ENCODE results near the gene CNOT6L. TPM values are rescaled to one million over a fixed set of nuclear protein-coding genes. Genes with fewer than 3 reads are reported as not detected.

The CNOT6L gene
- total RNA-seq, 1 donor from 2014 or later = 49.4 TPM

DNA sequence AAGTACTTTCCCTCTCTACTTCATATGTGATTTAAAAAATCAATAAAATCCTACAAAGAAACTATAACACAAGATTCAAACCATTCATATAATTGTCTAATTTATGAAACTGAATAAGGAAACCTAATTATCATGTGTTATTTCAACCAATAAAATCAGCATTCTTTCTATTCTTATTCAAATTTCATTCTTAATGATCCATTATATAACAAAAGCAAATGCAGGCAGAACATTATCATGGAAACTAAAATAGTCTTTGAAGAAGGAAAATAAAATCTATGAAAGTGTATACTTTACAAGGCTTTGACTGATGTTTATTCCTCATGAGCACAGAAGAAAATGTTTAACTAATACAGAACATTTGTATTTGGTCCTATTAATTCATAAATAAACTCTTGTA, 47.6 kb downstream of the CNOT6L start:
- no peak overlapping the region for H3K4me3 Mint-ChIP-seq
- no peaks in the 10 kb centered on the region for H3K27me3 Mint-ChIP-seq (ENCODE audit: low read depth)
- DNase-seq (ENCODE audit: low spot score in 2 of 2, unreplicated experiment in 2 of 2) = no peak
- no peak overlapping the region for H3K27ac Mint-ChIP-seq
- TF ChIP-seq, protein P1, sequence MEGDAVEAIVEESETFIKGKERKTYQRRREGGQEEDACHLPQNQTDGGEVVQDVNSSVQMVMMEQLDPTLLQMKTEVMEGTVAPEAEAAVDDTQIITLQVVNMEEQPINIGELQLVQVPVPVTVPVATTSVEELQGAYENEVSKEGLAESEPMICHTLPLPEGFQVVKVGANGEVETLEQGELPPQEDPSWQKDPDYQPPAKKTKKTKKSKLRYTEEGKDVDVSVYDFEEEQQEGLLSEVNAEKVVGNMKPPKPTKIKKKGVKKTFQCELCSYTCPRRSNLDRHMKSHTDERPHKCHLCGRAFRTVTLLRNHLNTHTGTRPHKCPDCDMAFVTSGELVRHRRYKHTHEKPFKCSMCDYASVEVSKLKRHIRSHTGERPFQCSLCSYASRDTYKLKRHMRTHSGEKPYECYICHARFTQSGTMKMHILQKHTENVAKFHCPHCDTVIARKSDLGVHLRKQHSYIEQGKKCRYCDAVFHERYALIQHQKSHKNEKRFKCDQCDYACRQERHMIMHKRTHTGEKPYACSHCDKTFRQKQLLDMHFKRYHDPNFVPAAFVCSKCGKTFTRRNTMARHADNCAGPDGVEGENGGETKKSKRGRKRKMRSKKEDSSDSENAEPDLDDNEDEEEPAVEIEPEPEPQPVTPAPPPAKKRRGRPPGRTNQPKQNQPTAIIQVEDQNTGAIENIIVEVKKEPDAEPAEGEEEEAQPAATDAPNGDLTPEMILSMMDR (IDR thresholded peaks at IDR 0.05; ENCODE audit: unreplicated experiment) = no peak
- peaks cover 24% of the 10 kb centered on the region for H3K36me3 Mint-ChIP-seq
- peaks cover 6% of the 10 kb centered on the region for H3K4me1 Mint-ChIP-seq
- H3K9me3 Mint-ChIP-seq = peaks cover 6% of the 10 kb centered on the region

DNA sequence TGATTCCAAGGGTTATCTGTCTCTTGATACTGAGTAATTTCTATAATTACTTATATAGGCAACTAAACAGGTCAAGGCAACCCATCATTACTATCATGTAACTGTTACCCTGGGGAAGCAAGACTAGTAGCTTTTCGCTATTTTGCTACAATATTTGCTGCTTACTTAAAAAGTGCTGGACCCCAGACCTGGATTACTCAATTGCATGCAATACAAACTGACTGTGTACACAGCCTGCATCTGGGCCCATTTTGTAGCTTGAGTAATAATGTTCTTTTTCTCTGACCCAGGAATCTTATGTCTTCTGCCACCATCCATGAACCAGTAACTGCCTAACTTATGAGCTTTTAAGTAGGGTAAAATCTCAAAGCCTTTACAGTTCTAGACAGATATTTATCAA, 53.4 kb downstream of the CNOT6L start:
- TF ChIP-seq, protein P1 (IDR thresholded peaks at IDR 0.05; ENCODE audit: unreplicated experiment) = no peak

DNA sequence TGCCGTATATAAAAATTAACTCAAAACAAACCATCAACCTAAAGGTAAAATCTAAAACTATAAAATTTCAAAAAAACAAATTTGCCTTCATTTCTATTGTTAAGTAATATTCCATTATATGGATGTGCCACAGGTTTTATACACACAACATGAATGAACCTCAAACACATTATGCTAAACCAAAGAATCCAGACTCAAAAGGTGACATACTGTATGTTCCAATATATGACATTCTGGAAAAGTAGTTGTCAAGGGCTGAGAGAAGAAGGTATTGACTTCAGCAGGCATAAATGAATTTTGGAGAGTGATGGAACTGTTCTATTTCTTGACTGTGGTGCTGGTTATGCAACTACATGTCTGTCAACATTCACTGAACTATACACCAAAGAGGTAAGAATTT, 56.6 kb downstream of the CNOT6L start:
- H3K27me3 Mint-ChIP-seq (ENCODE audit: low read depth) = no peaks in the 10 kb centered on the region
- no peak overlapping the region for H3K4me3 Mint-ChIP-seq
- no peak for DNase-seq (ENCODE audit: low spot score in 2 of 2, unreplicated experiment in 2 of 2)
- no peaks in the 10 kb centered on the region for H3K4me1 Mint-ChIP-seq
- H3K36me3 Mint-ChIP-seq = peaks cover 68% of the 10 kb centered on the region
- TF ChIP-seq, protein P1 (IDR thresholded peaks at IDR 0.05; ENCODE audit: unreplicated experiment) = no peak
- no peak overlapping the region for H3K27ac Mint-ChIP-seq
- peaks cover 52% of the 10 kb centered on the region for H3K9me3 Mint-ChIP-seq

More for the DNA sequence above, 53.4 kb downstream of the CNOT6L start:
- peaks cover 55% of the 10 kb centered on the region for H3K36me3 Mint-ChIP-seq
- no peaks in the 10 kb centered on the region for H3K4me1 Mint-ChIP-seq
- H3K9me3 Mint-ChIP-seq = peaks cover 38% of the 10 kb centered on the region
- no peaks in the 10 kb centered on the region for H3K27me3 Mint-ChIP-seq (ENCODE audit: low read depth)
- no peak for DNase-seq (ENCODE audit: low spot score in 2 of 2, unreplicated experiment in 2 of 2)
- no peak overlapping the region for H3K27ac Mint-ChIP-seq
- H3K4me3 Mint-ChIP-seq = no peak overlapping the region

DNA sequence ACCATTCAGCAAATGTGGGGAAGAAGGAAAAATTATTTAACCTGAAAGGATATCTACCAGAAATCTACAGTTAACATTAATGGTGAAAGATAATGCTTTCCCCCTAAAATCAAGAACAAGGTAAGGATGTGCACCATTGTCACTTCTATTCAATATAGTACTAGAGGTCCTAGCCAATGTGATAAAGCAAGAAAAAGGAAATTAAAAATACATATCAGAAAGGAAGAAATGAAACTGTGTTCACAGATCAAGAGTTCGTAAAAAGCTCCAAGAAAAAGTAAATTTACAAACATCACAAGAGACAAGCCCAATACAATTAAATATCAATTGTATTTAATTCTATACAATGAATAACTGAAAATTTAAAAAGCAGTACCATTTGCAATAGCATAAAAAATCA, 57.6 kb downstream of the CNOT6L start:
- H3K27me3 Mint-ChIP-seq (ENCODE audit: low read depth) = no peaks in the 10 kb centered on the region
- H3K4me3 Mint-ChIP-seq = no peak overlapping the region
- peaks cover 65% of the 10 kb centered on the region for H3K36me3 Mint-ChIP-seq
- no peaks in the 10 kb centered on the region for H3K4me1 Mint-ChIP-seq
- TF ChIP-seq, protein P1 (IDR thresholded peaks at IDR 0.05; ENCODE audit: unreplicated experiment) = no peak
- H3K9me3 Mint-ChIP-seq = peaks cover 52% of the 10 kb centered on the region
- H3K27ac Mint-ChIP-seq = no peak overlapping the region
- no peak for DNase-seq (ENCODE audit: low spot score in 2 of 2, unreplicated experiment in 2 of 2)

DNA sequence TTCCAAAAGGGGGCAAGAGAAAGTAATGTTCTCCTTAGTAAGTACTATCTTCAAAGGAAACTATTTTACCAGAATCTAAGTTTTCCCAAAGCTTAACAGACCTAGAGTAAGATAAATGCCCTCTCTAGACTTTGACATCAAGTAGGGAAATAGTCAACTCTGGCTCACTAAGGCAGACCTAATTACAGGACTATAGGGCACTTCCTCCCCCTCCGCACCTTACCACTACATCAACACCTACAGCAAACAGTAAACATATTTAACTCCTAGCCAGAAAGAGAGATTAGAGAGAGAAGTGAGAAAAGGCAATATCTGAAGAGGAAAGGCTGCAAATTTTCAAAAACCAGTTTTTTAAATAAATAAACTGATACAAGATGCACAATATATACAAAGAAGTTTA, 60.4 kb downstream of the CNOT6L start:
- Mint-ChIP-seq H3K27me3 (ENCODE audit: low read depth) (no peaks in the 10 kb centered on the region), H3K4me1 (no peaks in the 10 kb centered on the region), H3K27ac (no peak overlapping the region), H3K4me3 (no peak overlapping the region), H3K36me3 (peaks cover 63% of the 10 kb centered on the region), H3K9me3 (peaks cover 46% of the 10 kb centered on the region)
- TF ChIP-seq, protein P1 (IDR thresholded peaks at IDR 0.05; ENCODE audit: unreplicated experiment) = no peak
- DNase-seq (ENCODE audit: low spot score in 2 of 2, unreplicated experiment in 2 of 2) = no peak

DNA sequence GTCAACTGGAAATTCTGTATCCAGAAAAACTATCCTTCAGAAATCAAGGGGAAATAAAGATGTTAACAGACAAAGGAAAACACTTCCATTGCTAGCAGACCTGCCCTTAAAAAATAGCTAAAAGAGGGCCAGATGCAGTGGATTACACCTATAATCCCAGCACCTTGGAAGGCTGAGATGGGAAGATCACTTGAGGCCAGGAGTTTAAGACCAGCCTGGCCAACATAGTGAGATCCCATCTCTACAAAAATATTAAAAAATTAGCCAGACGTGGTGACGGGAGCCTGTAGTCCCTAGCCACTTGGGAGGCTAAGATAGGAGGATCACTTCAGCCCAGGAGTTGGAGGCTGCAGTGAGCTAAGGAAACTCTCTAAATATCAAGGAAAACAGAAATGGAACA, 67.4 kb downstream of the CNOT6L start:
- H3K4me3 Mint-ChIP-seq = no peak overlapping the region
- peaks cover 44% of the 10 kb centered on the region for H3K36me3 Mint-ChIP-seq
- no peak for DNase-seq (ENCODE audit: low spot score in 2 of 2, unreplicated experiment in 2 of 2)
- H3K4me1 Mint-ChIP-seq = no peaks in the 10 kb centered on the region
- peaks cover 19% of the 10 kb centered on the region for H3K9me3 Mint-ChIP-seq
- no peaks in the 10 kb centered on the region for H3K27me3 Mint-ChIP-seq (ENCODE audit: low read depth)
- TF ChIP-seq, protein P1 (IDR thresholded peaks at IDR 0.05; ENCODE audit: unreplicated experiment) = no peak
- no peak overlapping the region for H3K27ac Mint-ChIP-seq
